GM19193 (cell line): ENCODE data around the gene WASF1.

Experiments used
- POLR2A ChIP-seq: IDR thresholded peaks from 4 replicates; pipeline ENCODE4 v1.6.1; 2011; ENCODE audit not compliant: insufficient read depth, insufficient read length; ENCODE audit errors: extremely low read depth

Gene WASF1

GRCh38 chr6:110125361-110125760 is 54.1 kb downstream of the WASF1 start:
- no peak for TF ChIP-seq POLR2A

- no peak for TF ChIP-seq POLR2A
Observed at GRCh38 chr6:110116258-110116657, 63.2 kb downstream of the WASF1 start.

GRCh38 chr6:110114004-110114403 is 65.5 kb downstream of the WASF1 start:
- TF ChIP-seq POLR2A: no peak

GRCh38 chr6:110105296-110105695 is 74.2 kb downstream of the WASF1 start:
- TF ChIP-seq POLR2A: no peak

GRCh38 chr6:110103260-110103659 is 76.2 kb downstream of the WASF1 start:
- TF ChIP-seq POLR2A: no peak

- no peak for TF ChIP-seq POLR2A
Observed at GRCh38 chr6:110102411-110102810, 77.1 kb downstream of the WASF1 start.

- no peak for TF ChIP-seq POLR2A
Observed at GRCh38 chr6:110101885-110102284, 77.6 kb downstream of the WASF1 start.

- TF ChIP-seq POLR2A: no peak
Observed at GRCh38 chr6:110098511-110099116, 80.9 kb downstream of the WASF1 start.

- TF ChIP-seq POLR2A: no peak
Observed at GRCh38 chr6:110097443-110097842, 82.0 kb downstream of the WASF1 start.

GRCh38 chr6:110095935-110096334 is 83.5 kb downstream of the WASF1 start:
- no peak for TF ChIP-seq POLR2A

GRCh38 chr6:110095101-110095500 is 84.4 kb downstream of the WASF1 start:
- no peak for TF ChIP-seq POLR2A

GRCh38 chr6:110093981-110094380 is 85.5 kb downstream of the WASF1 start:
- TF ChIP-seq POLR2A: no peak

GRCh38 chr6:110090876-110091275 is 88.6 kb downstream of the WASF1 start:
- no peak for TF ChIP-seq POLR2A

GRCh38 chr6:110089323-110089722 is 90.1 kb downstream of the WASF1 start:
- no peak for TF ChIP-seq POLR2A

- TF ChIP-seq POLR2A: no peak
Observed at GRCh38 chr6:110085285-110085684, 94.2 kb downstream of the WASF1 start.

GRCh38 chr6:110083875-110084585 is 95.4 kb downstream of the WASF1 start:
- TF ChIP-seq POLR2A: no peak
